Gastrocnemius medialis (tissue), 4 donors: ENCODE measurements around the gene TGM3. TPM values are rescaled to one million over a fixed set of nuclear protein-coding genes. Genes with fewer than 3 reads are reported as not detected.

Source experiments
- ATAC-seq, 2 donors: fragments of 150-250 bp; one replicate each; pipeline ENCODE4 v1.9.1; 2016
- DNase-seq, 2 donors: peaks; one replicate each; pipeline ENCODE4 v3.0.0-alpha.2; 2019
- H3K27ac ChIP-seq, 4 donors: fragments of 200-600 bp; sonication (generic); 1 replicate in 1 of 4; 2 replicates in 3 of 4; pipeline ENCODE4 v1.5.1; 2016 to 2018; ENCODE audit warnings: mild to moderate bottlenecking in 2 of 4, moderate library complexity in 1 of 4
- H3K27me3 ChIP-seq, 3 donors: fragments of 200-600 bp; sonication (generic) in 2 of 3; 1 replicate in 1 of 3; 2 replicates in 2 of 3; pipeline versions ENCODE4 v1.5.1 to v1.6.0; 2016 to 2019; ENCODE audit warnings: mild to moderate bottlenecking in 1 of 3, moderate library complexity in 1 of 3
- H3K36me3 ChIP-seq, 2 donors: fragments of 200-600 bp; sonication (generic) in 1 of 2; one replicate each; pipeline ENCODE4 v1.5.1; 2017 to 2018
- H3K4me1 ChIP-seq, 2 donors: fragments of 200-600 bp; sonication (generic) in 1 of 2; one replicate each; pipeline ENCODE4 v1.5.1; 2016 to 2017; ENCODE audit warnings: mild to moderate bottlenecking in 2 of 2
- H3K4me3 ChIP-seq, 4 donors: fragments of 200-600 bp; sonication (generic) in 3 of 4; 1 replicate in 1 of 4; 2 replicates in 3 of 4; pipeline ENCODE4 v1.5.1; 2016 to 2019; ENCODE audit warnings: mild to moderate bottlenecking in 2 of 4
- H3K9me3 ChIP-seq, 3 donors: fragments of 200-600 bp; sonication (generic) in 2 of 3; 1 replicate in 1 of 3; 2 replicates in 2 of 3; pipeline ENCODE4 v1.5.1; 2016 to 2019
- POLR2A ChIP-seq, 2 donors: fragments of 450-650 bp; IDR thresholded peaks; one replicate each; pipeline ENCODE4 v1.6.1; 2017; ENCODE audit warnings: antibody characterized with exemption in 2 of 2, mild to moderate bottlenecking in 2 of 2, moderate library complexity in 2 of 2
- in situ Hi-C, 4 donors: fragments of 200-750 bp; cut with MboI; loops; one replicate each; pipeline versions ENCODE4 v1.15.0 to v1.8.0; 2017; ENCODE audit warnings: low sequenced_read_pairs in 4 of 4
- intact Hi-C: fragments of 100-400 bp; cut with DNase I; formaldehyde crosslinking; loops from one replicate; pipeline ENCODE4 v1.15.1; 2023; ENCODE audit warnings: low total_unique reads
- total RNA-seq, 4 donors: library from RNA; depleted of rRNA; stranded (reverse); fragments of >200 nt; gene quantifications; one replicate each; pipeline versions ENCODE4 v1.1.0 to v1.2.3, GENCODE V29; 2016
- TF ChIP-seq, protein P1 (sequence below), 5 experiments: fragments of 450-650 bp in 3 of 5; fragments of 200-600 bp in 2 of 5; sonication (generic) in 2 of 5; IDR thresholded peaks in 4 of 5; conservative IDR thresholded peaks in 1 of 5; 1 replicate in 4 of 5; 2 replicates in 1 of 5; pipeline ENCODE4 v1.5.1; 2016 to 2019; ENCODE audit warnings: antibody characterized with exemption in 5 of 5, mild to moderate bottlenecking in 3 of 5, moderate library complexity in 3 of 5

TGM3 gene
- total RNA-seq, 4 donors from 2014 or later = not detected

GRCh38 chr20:2289475-2289874, 6.3 kb upstream of the TGM3 start:
- Histone ChIP-seq H3K9me3 (no peaks in the 10 kb centered on the region), H3K4me1 (no peaks in the 10 kb centered on the region), H3K27ac (no peak overlapping the region), H3K27me3 (peaks cover 0 to 3% (median 0%) of the 10 kb centered on the region in 3 donors), H3K36me3 (no peaks in the 10 kb centered on the region), H3K4me3 (no peak overlapping the region)
- intact Hi-C loops = no loop called here
- no peak for ATAC-seq
- no peak for DNase-seq
- in situ Hi-C loops = no loop called here
- TF ChIP-seq, protein P1, sequence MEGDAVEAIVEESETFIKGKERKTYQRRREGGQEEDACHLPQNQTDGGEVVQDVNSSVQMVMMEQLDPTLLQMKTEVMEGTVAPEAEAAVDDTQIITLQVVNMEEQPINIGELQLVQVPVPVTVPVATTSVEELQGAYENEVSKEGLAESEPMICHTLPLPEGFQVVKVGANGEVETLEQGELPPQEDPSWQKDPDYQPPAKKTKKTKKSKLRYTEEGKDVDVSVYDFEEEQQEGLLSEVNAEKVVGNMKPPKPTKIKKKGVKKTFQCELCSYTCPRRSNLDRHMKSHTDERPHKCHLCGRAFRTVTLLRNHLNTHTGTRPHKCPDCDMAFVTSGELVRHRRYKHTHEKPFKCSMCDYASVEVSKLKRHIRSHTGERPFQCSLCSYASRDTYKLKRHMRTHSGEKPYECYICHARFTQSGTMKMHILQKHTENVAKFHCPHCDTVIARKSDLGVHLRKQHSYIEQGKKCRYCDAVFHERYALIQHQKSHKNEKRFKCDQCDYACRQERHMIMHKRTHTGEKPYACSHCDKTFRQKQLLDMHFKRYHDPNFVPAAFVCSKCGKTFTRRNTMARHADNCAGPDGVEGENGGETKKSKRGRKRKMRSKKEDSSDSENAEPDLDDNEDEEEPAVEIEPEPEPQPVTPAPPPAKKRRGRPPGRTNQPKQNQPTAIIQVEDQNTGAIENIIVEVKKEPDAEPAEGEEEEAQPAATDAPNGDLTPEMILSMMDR (IDR thresholded peaks at IDR 0.05 in 4 of 5, conservative IDR thresholded peaks at IDR 0.05 in 1 of 5) = no peak
- no peak for TF ChIP-seq POLR2A (IDR thresholded peaks at IDR 0.05)

- H3K9me3 ChIP-seq = no peaks in the 10 kb centered on the region
- no peak overlapping the region for H3K4me3 ChIP-seq
- peaks cover 0 to 3% (median 0%) of the 10 kb centered on the region in 3 donors for H3K27me3 ChIP-seq
- intact Hi-C loops = no loop called here
- in situ Hi-C loops = no loop called here
- no peaks in the 10 kb centered on the region for H3K4me1 ChIP-seq
- TF ChIP-seq, protein P1 (IDR thresholded peaks at IDR 0.05 in 4 of 5, conservative IDR thresholded peaks at IDR 0.05 in 1 of 5) = no peak
- H3K36me3 ChIP-seq = no peaks in the 10 kb centered on the region
- no peak for DNase-seq
- no peak overlapping the region for H3K27ac ChIP-seq
- no peak for ATAC-seq
Measured at GRCh38 chr20:2290486-2290885, 5.3 kb upstream of the TGM3 start.

GRCh38 chr20:2292416-2293110, 3.2 kb upstream of the TGM3 start:
- Histone ChIP-seq H3K36me3 (no peaks in the 10 kb centered on the region), H3K27ac (no peak overlapping the region), H3K27me3 (peaks cover 0 to 3% (median 0%) of the 10 kb centered on the region in 3 donors), H3K4me3 (no peak overlapping the region), H3K4me1 (no peaks in the 10 kb centered on the region), H3K9me3 (no peaks in the 10 kb centered on the region)
- in situ Hi-C loops (no loop called here), intact Hi-C loops (no loop called here)
- DNase-seq (no peak), ATAC-seq (peak in 1 of 2 donors; percentile 42)
- TF ChIP-seq POLR2A (IDR thresholded peaks at IDR 0.05) = no peak
- TF ChIP-seq, protein P1 (IDR thresholded peaks at IDR 0.05 in 4 of 5, conservative IDR thresholded peaks at IDR 0.05 in 1 of 5) = no peak

- H3K27me3 ChIP-seq = peaks cover 0 to 3% (median 0%) of the 10 kb centered on the region in 3 donors
- ATAC-seq (no peak), DNase-seq (no peak)
- in situ Hi-C loops (no loop called here), intact Hi-C loops (no loop called here)
- no peaks in the 10 kb centered on the region for H3K9me3 ChIP-seq
- no peak overlapping the region for H3K4me3 ChIP-seq
- H3K36me3 ChIP-seq = no peaks in the 10 kb centered on the region
- H3K27ac ChIP-seq = no peak overlapping the region
- H3K4me1 ChIP-seq = no peaks in the 10 kb centered on the region
- TF ChIP-seq POLR2A (IDR thresholded peaks at IDR 0.05) = no peak
- TF ChIP-seq, protein P1 (IDR thresholded peaks at IDR 0.05 in 4 of 5, conservative IDR thresholded peaks at IDR 0.05 in 1 of 5) = no peak
Measured at GRCh38 chr20:2293486-2293885, 2.3 kb upstream of the TGM3 start.

DNA sequence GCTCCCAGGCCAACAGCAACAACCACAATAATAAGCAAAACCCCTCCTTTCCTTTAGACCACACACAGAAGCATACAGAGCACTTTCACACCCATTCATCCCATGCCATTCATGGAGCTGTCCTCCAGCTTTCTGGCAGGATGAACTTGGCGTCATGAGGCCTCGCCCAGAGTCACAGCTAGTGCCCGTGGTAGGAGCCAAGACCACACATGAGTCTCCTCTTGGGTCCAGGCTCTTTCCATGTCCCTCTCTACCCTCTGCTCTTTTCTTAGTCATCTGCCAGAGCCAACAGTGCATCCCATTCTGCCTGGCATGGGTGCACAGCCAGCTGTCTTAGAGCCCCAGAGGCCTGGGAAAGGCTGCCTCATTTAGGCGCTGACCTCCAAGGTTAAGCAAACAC, 1.8 kb upstream of the TGM3 start:
- H3K36me3 ChIP-seq = no peaks in the 10 kb centered on the region
- ATAC-seq = no peak
- no peak overlapping the region for H3K4me3 ChIP-seq
- H3K27ac ChIP-seq = no peak overlapping the region
- no peaks in the 10 kb centered on the region for H3K9me3 ChIP-seq
- peaks cover 0 to 3% (median 0%) of the 10 kb centered on the region in 3 donors for H3K27me3 ChIP-seq
- DNase-seq = no peak
- in situ Hi-C loops (no loop called here), intact Hi-C loops (no loop called here)
- TF ChIP-seq, protein P1 (IDR thresholded peaks at IDR 0.05 in 4 of 5, conservative IDR thresholded peaks at IDR 0.05 in 1 of 5) = no peak
- no peak for TF ChIP-seq POLR2A (IDR thresholded peaks at IDR 0.05)
- H3K4me1 ChIP-seq = no peaks in the 10 kb centered on the region
